Stomach (tissue), 9 donors: Measurements from ENCODE around the gene ACOT7. TPM values are rescaled to one million over a fixed set of nuclear protein-coding genes. Genes with fewer than 3 reads are reported as not detected.
A peak's percentile ranks its signal among the peaks of the same experiment; 100 is the strongest.

ENCODE experiments used
- DNase-seq, 2 donors: peaks; one replicate each; pipeline versions ENCODE4 v3.0.0 to v3.0.0-alpha.2; 2013 to 2019
- H3K27ac ChIP-seq, 5 donors: fragments of 200-600 bp in 4 of 5; sonication (generic) in 4 of 5; one replicate each; pipeline ENCODE4 v1.5.1; 2013 to 2019; ENCODE audit warnings: mild to moderate bottlenecking in 1 of 5, moderate library complexity in 1 of 5
- H3K27me3 ChIP-seq, 3 donors: fragments of 200-600 bp; sonication (generic); one replicate each; pipeline ENCODE4 v1.5.1; 2017 to 2019; ENCODE audit warnings: mixed run types in 1 of 3
- H3K36me3 ChIP-seq, 4 donors: fragments of 200-600 bp; sonication (generic); 1 replicate in 3 of 4; 2 replicates in 1 of 4; pipeline ENCODE4 v1.5.1; 2016 to 2019
- H3K4me1 ChIP-seq, 4 donors: fragments of 200-600 bp; sonication (generic); one replicate each; pipeline ENCODE4 v1.5.1; 2016 to 2019
- H3K4me3 ChIP-seq, 4 donors: fragments of 200-600 bp; sonication (generic) in 3 of 4; one replicate each; pipeline ENCODE4 v1.5.1; 2016 to 2019; ENCODE audit warnings: mild to moderate bottlenecking in 1 of 4
- H3K9me3 ChIP-seq, 4 donors: fragments of 200-600 bp; sonication (generic); one replicate each; pipeline ENCODE4 v1.5.1; 2016 to 2019
- EP300 ChIP-seq: sonication (generic); formaldehyde crosslinking; IDR thresholded peaks from one replicate; pipeline ENCODE4 v1.6.1; 2017; ENCODE audit warnings: antibody characterized with exemption
- POLR2A ChIP-seq, 4 donors: fragments of 450-650 bp; IDR thresholded peaks; one replicate each; pipeline ENCODE4 v1.6.1; 2016; ENCODE audit warnings: antibody characterized with exemption in 4 of 4, control low read depth in 2 of 4, mild to moderate bottlenecking in 1 of 4, moderate library complexity in 1 of 4
- POLR2AphosphoS5 ChIP-seq, 3 donors: sonication (generic); formaldehyde crosslinking; IDR thresholded peaks; one replicate each; pipeline ENCODE4 v1.6.1; 2016; ENCODE audit warnings: antibody characterized with exemption in 3 of 3
- WGBS, 5 donors: extraction: QIAGEN DNeasy Blood & Tissue Kit in 3 of 5; methylation state at CpG; one replicate each; pipeline versions ENCODE4 v1.1.5 to v1.1.7; 2013 to 2018; 5-methylcytosine and 5-hydroxymethylcytosine counted together
- intact Hi-C: fragments of 100-400 bp; cut with DNase I; formaldehyde crosslinking; loops from one replicate; pipeline ENCODE4 v1.15.1; 2023; ENCODE audit warnings: low total_unique reads
- polyA plus RNA-seq, 3 donors: library from polyadenylated mRNA; stranded (reverse); fragments of 200-250 nt; gene quantifications; one replicate each; pipeline ENCODE4 v1.2.3, GENCODE V29; 2013
- total RNA-seq, 5 donors: library from RNA; depleted of rRNA; stranded (reverse); fragments of >200 nt; gene quantifications; one replicate each; pipeline versions ENCODE4 v1.1.0 to v1.2.3, GENCODE V29; 2014 to 2016
- TF ChIP-seq, protein P1 (sequence below), 7 experiments: fragments of 450-650 bp in 4 of 7; fragments of 200-600 bp in 3 of 7; sonication (generic) in 3 of 7; IDR thresholded peaks; one replicate each; pipeline ENCODE4 v1.5.1; 2016 to 2019; ENCODE audit warnings: antibody characterized with exemption in 7 of 7, control low read depth in 2 of 7, mild to moderate bottlenecking in 1 of 7
- donor health status: healthy with polysubstance abuse.
- donor health status: Bipolar disorder and iron deficiency.
- donor health status: healthy.

Gene ACOT7
- total and polyA plus RNA-seq, 8 donors, result 9.4 to 69.8 (median 19.4) TPM; not detected in 1

DNA sequence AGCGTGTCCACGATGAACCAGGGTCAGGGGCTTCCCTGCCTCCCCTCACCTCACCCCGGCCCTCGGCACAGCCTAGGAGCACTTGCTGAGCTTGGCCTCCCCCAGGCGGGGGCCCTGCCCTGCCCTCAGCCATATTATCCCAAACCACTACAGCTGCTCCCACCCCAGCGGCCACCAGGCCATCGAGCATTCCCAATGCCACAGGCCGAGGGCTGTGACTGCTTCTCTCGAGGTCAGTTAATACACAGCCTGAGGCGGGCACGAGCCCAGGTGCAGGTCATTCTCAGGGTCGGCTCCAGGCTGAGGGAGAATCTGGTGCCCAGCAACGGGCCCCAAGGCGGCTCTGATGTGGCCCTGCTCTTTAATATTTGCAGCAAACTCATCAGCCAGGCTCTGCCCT lies 124.3 kb downstream of the ACOT7 start:
- Histone ChIP-seq H3K27me3 (no peaks in the 10 kb centered on the region), H3K9me3 (no peaks in the 10 kb centered on the region), H3K4me3 (no peak overlapping the region), H3K27ac (peak overlapping the region in 1 of 5 donors; percentile 29), H3K36me3 (peaks cover 0 to 3% (median 1%) of the 10 kb centered on the region in 4 donors), H3K4me1 (peaks cover 0 to 25% (median 13%) of the 10 kb centered on the region in 4 donors)
- no peak for TF ChIP-seq POLR2AphosphoS5 (IDR thresholded peaks at IDR 0.05)
- DNase-seq, result no peak
- 81 to 91% (median 86%) methylated on average over 14 of the region's 14 CpGs for WGBS, 5 donors
- intact Hi-C loops, result no loop called here

DNA sequence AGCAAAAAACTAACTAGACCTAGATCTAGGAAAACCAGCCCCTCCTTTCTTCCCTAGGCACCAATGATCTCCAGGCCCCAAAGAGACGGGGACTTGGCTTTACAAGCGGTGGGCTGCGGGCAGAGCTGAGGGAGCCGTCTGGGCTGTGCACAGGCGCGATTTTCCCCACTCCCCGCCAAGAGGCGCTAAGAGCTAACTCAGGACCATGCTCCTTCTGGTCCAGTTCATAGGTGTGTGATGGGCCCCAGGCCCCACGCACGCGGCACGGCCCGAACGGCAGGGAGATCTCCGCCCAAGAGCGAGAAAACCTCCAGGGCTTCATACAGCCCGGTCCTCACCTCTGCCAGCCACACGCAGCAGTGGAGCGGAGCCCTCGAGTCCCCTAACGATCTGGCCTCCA lies 125.2 kb downstream of the ACOT7 start:
- WGBS, 5 donors, result 79 to 93% (median 90%) methylated on average over 10 to 21 of the region's 21 CpGs
- Histone ChIP-seq H3K36me3 (peaks cover 0 to 11% (median 3%) of the 10 kb centered on the region in 4 donors), H3K4me3 (no peak overlapping the region), H3K4me1 (peaks cover 0 to 25% (median 17%) of the 10 kb centered on the region in 4 donors), H3K27me3 (peaks cover 0 to 6% (median 0%) of the 10 kb centered on the region in 3 donors), H3K27ac (no peak overlapping the region), H3K9me3 (no peaks in the 10 kb centered on the region)
- intact Hi-C loops, result no loop called here
- no peak for DNase-seq
- TF ChIP-seq EP300 (no peak), POLR2AphosphoS5 (IDR thresholded peaks at IDR 0.05) (no peak), POLR2A (IDR thresholded peaks at IDR 0.05) (no peak)
- TF ChIP-seq, protein P1, sequence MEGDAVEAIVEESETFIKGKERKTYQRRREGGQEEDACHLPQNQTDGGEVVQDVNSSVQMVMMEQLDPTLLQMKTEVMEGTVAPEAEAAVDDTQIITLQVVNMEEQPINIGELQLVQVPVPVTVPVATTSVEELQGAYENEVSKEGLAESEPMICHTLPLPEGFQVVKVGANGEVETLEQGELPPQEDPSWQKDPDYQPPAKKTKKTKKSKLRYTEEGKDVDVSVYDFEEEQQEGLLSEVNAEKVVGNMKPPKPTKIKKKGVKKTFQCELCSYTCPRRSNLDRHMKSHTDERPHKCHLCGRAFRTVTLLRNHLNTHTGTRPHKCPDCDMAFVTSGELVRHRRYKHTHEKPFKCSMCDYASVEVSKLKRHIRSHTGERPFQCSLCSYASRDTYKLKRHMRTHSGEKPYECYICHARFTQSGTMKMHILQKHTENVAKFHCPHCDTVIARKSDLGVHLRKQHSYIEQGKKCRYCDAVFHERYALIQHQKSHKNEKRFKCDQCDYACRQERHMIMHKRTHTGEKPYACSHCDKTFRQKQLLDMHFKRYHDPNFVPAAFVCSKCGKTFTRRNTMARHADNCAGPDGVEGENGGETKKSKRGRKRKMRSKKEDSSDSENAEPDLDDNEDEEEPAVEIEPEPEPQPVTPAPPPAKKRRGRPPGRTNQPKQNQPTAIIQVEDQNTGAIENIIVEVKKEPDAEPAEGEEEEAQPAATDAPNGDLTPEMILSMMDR (IDR thresholded peaks at IDR 0.05), result no peak

DNA sequence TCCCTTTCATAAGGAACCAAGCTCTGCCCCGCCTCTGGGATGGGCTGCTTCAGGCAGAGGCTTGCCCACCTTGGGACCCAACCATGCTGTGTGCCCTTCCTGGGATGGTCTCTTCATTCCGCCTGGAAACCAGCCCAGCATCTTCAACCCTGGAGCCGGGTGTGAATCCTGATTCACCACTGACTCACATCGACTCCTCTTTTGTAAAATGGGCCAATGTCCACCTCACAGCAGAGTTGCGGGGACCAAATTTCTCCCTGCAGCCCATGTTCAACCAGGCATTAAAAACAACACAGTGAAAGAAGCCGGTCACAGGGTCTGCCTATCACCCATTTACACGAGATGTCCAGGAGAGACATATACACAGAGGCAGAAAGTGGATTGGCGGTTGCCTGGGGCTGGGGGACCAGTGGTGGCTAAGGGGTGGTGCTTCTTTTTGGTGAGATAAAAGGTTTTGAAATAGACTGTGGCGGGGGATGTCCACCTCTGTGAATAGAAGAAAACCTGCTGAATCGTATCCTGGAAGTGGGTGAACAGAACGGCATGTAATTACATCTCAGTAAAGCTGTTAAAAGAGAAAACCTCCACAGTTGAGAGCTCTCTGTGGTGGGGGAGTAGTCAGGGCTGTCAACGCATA lies 125.8 kb downstream of the ACOT7 start:
- WGBS, 5 donors, result 87 to 93% (median 91%) methylated on average over 11 to 12 of the region's 12 CpGs
- peaks cover 0 to 11% (median 3%) of the 10 kb centered on the region in 4 donors for H3K36me3 ChIP-seq
- H3K9me3 ChIP-seq, result no peaks in the 10 kb centered on the region
- peaks cover 0 to 12% (median 0%) of the 10 kb centered on the region in 3 donors for H3K27me3 ChIP-seq
- DNase-seq, result no peak
- intact Hi-C loops, result no loop called here
- H3K4me1 ChIP-seq, result peaks cover 0 to 27% (median 18%) of the 10 kb centered on the region in 4 donors
- H3K4me3 ChIP-seq, result no peak overlapping the region
- TF ChIP-seq, protein P1 (IDR thresholded peaks at IDR 0.05), result no peak
- no peak for TF ChIP-seq EP300
- TF ChIP-seq POLR2AphosphoS5 (IDR thresholded peaks at IDR 0.05), result no peak
- no peak for TF ChIP-seq POLR2A (IDR thresholded peaks at IDR 0.05)
- no peak overlapping the region for H3K27ac ChIP-seq

DNA sequence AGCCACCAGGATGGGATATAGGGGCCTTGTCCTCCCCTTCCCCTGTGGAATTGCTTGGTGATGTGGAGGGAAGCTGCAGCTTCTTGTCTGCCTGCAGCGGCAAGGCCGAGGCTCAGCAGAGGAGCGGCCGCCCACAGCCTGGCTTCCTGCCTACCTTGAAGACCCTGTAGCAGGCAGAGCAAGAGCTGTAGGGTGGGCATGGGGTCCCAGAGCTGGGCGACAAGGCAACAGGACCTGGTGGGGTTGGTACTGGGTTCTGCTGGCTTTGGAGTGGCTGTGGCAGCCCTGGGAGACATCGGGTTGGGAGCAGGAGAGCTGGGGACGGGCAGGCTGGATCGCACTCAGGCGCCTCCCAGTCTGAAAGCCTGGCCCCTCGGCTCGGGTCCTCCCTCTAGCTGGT lies 126.9 kb downstream of the ACOT7 start:
- 91 to 97% (median 96%) methylated on average over 7 to 11 of the region's 11 CpGs for WGBS, 5 donors

More for the DNA sequence above, 126.9 kb downstream of the ACOT7 start:
- H3K36me3 ChIP-seq, result peaks cover 0 to 11% (median 3%) of the 10 kb centered on the region in 4 donors
- no peaks in the 10 kb centered on the region for H3K9me3 ChIP-seq
- DNase-seq, result no peak
- peaks cover 0 to 31% (median 20%) of the 10 kb centered on the region in 4 donors for H3K4me1 ChIP-seq
- no peak overlapping the region for H3K27ac ChIP-seq
- intact Hi-C loops, result no loop called here
- H3K4me3 ChIP-seq, result no peak overlapping the region
- peaks cover 0 to 24% (median 3%) of the 10 kb centered on the region in 3 donors for H3K27me3 ChIP-seq
- no peak for TF ChIP-seq EP300
- TF ChIP-seq POLR2A (IDR thresholded peaks at IDR 0.05), result no peak
- no peak for TF ChIP-seq POLR2AphosphoS5 (IDR thresholded peaks at IDR 0.05)
- TF ChIP-seq, protein P1 (IDR thresholded peaks at IDR 0.05), result no peak
